ENCODE measurements around the gene CAPN10. TPM values are rescaled to one million over a fixed set of nuclear protein-coding genes. Genes with fewer than 3 reads are reported as not detected.

Gene CAPN10
- total RNA-seq, 1 donor from 2014 or later: 13.7 TPM

GRCh38 chr2:240588669-240589068 lies 2.1 kb downstream of the CAPN10 start:
- DNase-seq (ENCODE audit: low spot score) (no peak), ATAC-seq (no peak)

- DNase-seq (ENCODE audit: low spot score) (no peak), ATAC-seq (no peak)
Measured at GRCh38 chr2:240589375-240589774, 2.8 kb downstream of the CAPN10 start.

GRCh38 chr2:240589850-240590525 lies 3.5 kb downstream of the CAPN10 start:
- DNase-seq (ENCODE audit: low spot score) (no peak), ATAC-seq (peak; percentile 32)

- DNase-seq (ENCODE audit: low spot score) (no peak), ATAC-seq (no peak)
Measured at GRCh38 chr2:240590681-240591111, 4.2 kb downstream of the CAPN10 start.

- no peak for DNase-seq (ENCODE audit: low spot score)
- no peak for ATAC-seq
Measured at GRCh38 chr2:240591226-240591625, 4.7 kb downstream of the CAPN10 start.

- ATAC-seq (no peak), DNase-seq (ENCODE audit: low spot score) (no peak)
Measured at GRCh38 chr2:240591784-240592183, 5.2 kb downstream of the CAPN10 start.

GRCh38 chr2:240593026-240593702 lies 6.6 kb downstream of the CAPN10 start:
- ATAC-seq (no peak), DNase-seq (ENCODE audit: low spot score) (peak; percentile 50)

- peak; percentile 44 for DNase-seq (ENCODE audit: low spot score)
- ATAC-seq: no peak
Measured at GRCh38 chr2:240593703-240594451, 7.3 kb downstream of the CAPN10 start.

GRCh38 chr2:240594511-240595380 lies 8.2 kb downstream of the CAPN10 start:
- DNase-seq (ENCODE audit: low spot score) (peak; percentile 45), ATAC-seq (no peak)

- peak; percentile 31 for ATAC-seq
- peak; percentile 47 for DNase-seq (ENCODE audit: low spot score)
Measured at GRCh38 chr2:240595381-240596079, 9.0 kb downstream of the CAPN10 start.

GRCh38 chr2:240596080-240596460 lies 9.5 kb downstream of the CAPN10 start:
- ATAC-seq: peak; percentile 15
- DNase-seq (ENCODE audit: low spot score): peak; percentile 51

- DNase-seq (ENCODE audit: low spot score) (peak; percentile 90), ATAC-seq (peak; percentile 82)
Measured at GRCh38 chr2:240596491-240596931, 10.0 kb downstream of the CAPN10 start.

GRCh38 chr2:240597054-240597418 lies 10.5 kb downstream of the CAPN10 start:
- DNase-seq (ENCODE audit: low spot score) (peak; percentile 44), ATAC-seq (no peak)

GRCh38 chr2:240597419-240598181 lies 11.1 kb downstream of the CAPN10 start:
- ATAC-seq: no peak

GRCh38 chr2:240598311-240598911 lies 11.9 kb downstream of the CAPN10 start:
- peak; percentile 42 for DNase-seq (ENCODE audit: low spot score)
- no peak for ATAC-seq

More at GRCh38 chr2:240597419-240598181, 11.1 kb downstream of the CAPN10 start:
- peak; percentile 43 for DNase-seq (ENCODE audit: low spot score)

GRCh38 chr2:240599141-240599583 lies 12.6 kb downstream of the CAPN10 start:
- ATAC-seq (no peak), DNase-seq (ENCODE audit: low spot score) (peak; percentile 33)

GRCh38 chr2:240600451-240600961 lies 14.0 kb downstream of the CAPN10 start:
- ATAC-seq (no peak), DNase-seq (ENCODE audit: low spot score) (peak; percentile 39)

- DNase-seq (ENCODE audit: low spot score) (no peak), ATAC-seq (no peak)
Measured at GRCh38 chr2:240601061-240601830, 14.7 kb downstream of the CAPN10 start.
